ENCODE results near the gene PTPN14. TPM values are rescaled to one million over a fixed set of nuclear protein-coding genes. Genes with fewer than 3 reads are reported as not detected.

The PTPN14 gene
- total RNA-seq, 6 donors from 2014 or later: 15.4 to 42.9 (median 27.0) TPM

DNA sequence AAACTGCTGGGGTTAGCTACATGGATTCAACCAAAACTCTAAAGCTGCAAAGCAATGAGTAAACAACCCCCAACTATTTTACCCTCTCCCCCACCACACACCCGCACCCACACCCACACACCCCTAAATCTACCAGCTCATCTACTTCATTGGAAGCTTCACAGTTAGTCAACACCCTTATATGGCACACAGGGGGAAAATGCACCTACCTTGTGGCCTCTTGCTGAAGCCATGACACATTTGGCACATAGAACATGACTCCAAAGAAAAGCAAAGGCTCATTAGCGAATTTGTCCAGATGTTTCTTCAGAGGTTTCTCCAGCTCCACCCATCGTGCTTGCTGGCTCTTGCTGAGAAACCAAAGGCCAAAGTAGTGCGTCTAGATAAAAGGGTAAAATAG lies 99.8 kb downstream of the PTPN14 start:
- 90 to 93% methylated on average over 4 of the region's 4 CpGs for WGBS, 2 donors
- no peak for TF ChIP-seq POLR2A (IDR thresholded peaks at IDR 0.05)
- TF ChIP-seq, protein P1, sequence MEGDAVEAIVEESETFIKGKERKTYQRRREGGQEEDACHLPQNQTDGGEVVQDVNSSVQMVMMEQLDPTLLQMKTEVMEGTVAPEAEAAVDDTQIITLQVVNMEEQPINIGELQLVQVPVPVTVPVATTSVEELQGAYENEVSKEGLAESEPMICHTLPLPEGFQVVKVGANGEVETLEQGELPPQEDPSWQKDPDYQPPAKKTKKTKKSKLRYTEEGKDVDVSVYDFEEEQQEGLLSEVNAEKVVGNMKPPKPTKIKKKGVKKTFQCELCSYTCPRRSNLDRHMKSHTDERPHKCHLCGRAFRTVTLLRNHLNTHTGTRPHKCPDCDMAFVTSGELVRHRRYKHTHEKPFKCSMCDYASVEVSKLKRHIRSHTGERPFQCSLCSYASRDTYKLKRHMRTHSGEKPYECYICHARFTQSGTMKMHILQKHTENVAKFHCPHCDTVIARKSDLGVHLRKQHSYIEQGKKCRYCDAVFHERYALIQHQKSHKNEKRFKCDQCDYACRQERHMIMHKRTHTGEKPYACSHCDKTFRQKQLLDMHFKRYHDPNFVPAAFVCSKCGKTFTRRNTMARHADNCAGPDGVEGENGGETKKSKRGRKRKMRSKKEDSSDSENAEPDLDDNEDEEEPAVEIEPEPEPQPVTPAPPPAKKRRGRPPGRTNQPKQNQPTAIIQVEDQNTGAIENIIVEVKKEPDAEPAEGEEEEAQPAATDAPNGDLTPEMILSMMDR (IDR thresholded peaks at IDR 0.05): no peak

DNA sequence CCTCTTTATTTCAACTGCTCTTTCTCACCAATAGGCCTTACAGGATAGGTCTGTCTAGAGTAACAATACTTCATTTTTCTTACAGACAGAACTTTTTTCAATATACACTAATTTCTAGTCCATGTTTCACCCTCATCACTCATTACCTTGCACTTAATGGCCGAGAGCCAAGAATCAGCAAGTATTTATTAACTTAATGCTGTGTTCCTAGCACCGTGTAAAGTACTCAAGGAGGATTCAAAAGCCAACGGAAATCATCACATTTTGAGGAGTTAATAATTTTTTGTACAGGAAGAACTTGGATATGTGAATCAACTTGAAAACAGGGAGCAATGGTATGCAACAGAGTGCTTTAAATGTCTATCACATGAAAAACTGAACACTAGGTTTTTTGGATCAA lies 102.0 kb downstream of the PTPN14 start:
- peaks cover 0 to 3% (median 0%) of the 10 kb centered on the region in 4 donors for H3K4me1 ChIP-seq
- ATAC-seq (ENCODE audit: low FRiP score in 2 of 2): no peak
- H3K27ac ChIP-seq: no peak overlapping the region
- peaks cover 0 to 10% (median 0%) of the 10 kb centered on the region in 4 donors for H3K36me3 ChIP-seq
- no peak for DNase-seq
- H3K27me3 ChIP-seq: no peaks in the 10 kb centered on the region
- no peaks in the 10 kb centered on the region for H3K9me3 ChIP-seq
- WGBS, 2 donors: 74 to 80% methylated on average over 3 of the region's 3 CpGs
- TF ChIP-seq POLR2A (IDR thresholded peaks at IDR 0.05) (no peak), POLR2AphosphoS5 (IDR thresholded peaks at IDR 0.05) (no peak), EP300 (IDR thresholded peaks at IDR 0.05) (no peak)
- TF ChIP-seq, protein P1 (IDR thresholded peaks at IDR 0.05): no peak
- no peak overlapping the region for H3K4me3 ChIP-seq

More for the DNA sequence above, 99.8 kb downstream of the PTPN14 start:
- Histone ChIP-seq H3K4me3 (no peak overlapping the region), H3K36me3 (peaks cover 0 to 10% (median 0%) of the 10 kb centered on the region in 4 donors), H3K27me3 (no peaks in the 10 kb centered on the region), H3K9me3 (no peaks in the 10 kb centered on the region), H3K4me1 (peaks cover 0 to 6% (median 3%) of the 10 kb centered on the region in 4 donors), H3K27ac (no peak overlapping the region)
- ATAC-seq (ENCODE audit: low FRiP score in 2 of 2) (no peak), DNase-seq (no peak)

DNA sequence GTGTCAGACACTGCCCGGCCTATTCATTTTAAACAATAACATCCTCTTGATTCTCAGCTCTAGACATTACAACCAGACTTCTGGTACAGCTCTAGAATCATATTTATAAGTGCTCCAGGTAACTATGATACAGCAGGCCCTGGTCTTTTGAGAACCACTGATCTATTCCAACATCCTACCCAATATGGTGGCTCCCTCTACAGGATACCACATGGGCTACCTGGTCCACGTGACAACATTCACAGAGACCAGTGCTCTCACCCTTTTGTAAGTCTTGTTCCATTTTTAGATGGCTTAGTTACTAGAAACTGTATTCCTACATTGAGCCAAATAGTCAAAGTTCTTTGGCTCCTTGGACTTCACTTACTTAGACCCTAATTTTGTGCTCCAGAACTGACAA lies 102.9 kb downstream of the PTPN14 start:
- WGBS, 2 donors: 97 to 100% methylated on average over 2 of the region's 2 CpGs

DNA sequence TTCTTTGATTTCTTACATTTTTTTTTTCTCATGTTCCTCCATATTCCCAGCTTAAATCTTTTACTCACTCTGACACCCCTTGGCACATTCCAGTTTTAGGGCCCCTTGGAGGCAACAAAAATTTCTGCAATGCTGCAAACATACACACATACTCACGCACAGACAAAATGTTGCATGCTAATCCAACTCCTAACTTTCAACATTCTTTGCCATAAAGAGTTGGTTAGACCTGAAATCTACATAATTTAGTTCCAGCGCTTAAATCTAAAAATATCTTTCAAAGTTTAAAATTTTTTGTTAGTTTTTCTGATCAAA lies 103.9 kb downstream of the PTPN14 start:
- TF ChIP-seq, protein P1 (IDR thresholded peaks at IDR 0.05): no peak
- TF ChIP-seq POLR2AphosphoS5 (IDR thresholded peaks at IDR 0.05): no peak
- no peak for TF ChIP-seq POLR2A (IDR thresholded peaks at IDR 0.05)
- TF ChIP-seq EP300 (IDR thresholded peaks at IDR 0.05): no peak
- ATAC-seq (ENCODE audit: low FRiP score in 2 of 2) (no peak), DNase-seq (no peak)
- Histone ChIP-seq H3K27ac (no peak overlapping the region), H3K4me3 (no peak overlapping the region), H3K4me1 (peaks cover 0 to 3% (median 0%) of the 10 kb centered on the region in 4 donors), H3K36me3 (peaks cover 0 to 10% (median 0%) of the 10 kb centered on the region in 4 donors), H3K9me3 (no peaks in the 10 kb centered on the region), H3K27me3 (no peaks in the 10 kb centered on the region)
- 93% methylated on average over 2 of the region's 2 CpGs for WGBS, 2 donors

More for the DNA sequence above, 102.9 kb downstream of the PTPN14 start:
- H3K4me3 ChIP-seq: no peak overlapping the region
- no peak for DNase-seq
- H3K27me3 ChIP-seq: no peaks in the 10 kb centered on the region
- H3K36me3 ChIP-seq: peaks cover 0 to 10% (median 0%) of the 10 kb centered on the region in 4 donors
- peak in 1 of 2 donors; percentile 38 for ATAC-seq (ENCODE audit: low FRiP score in 2 of 2)
- no peaks in the 10 kb centered on the region for H3K9me3 ChIP-seq
- H3K27ac ChIP-seq: no peak overlapping the region
- TF ChIP-seq POLR2A (IDR thresholded peaks at IDR 0.05) (no peak), EP300 (IDR thresholded peaks at IDR 0.05) (no peak), POLR2AphosphoS5 (IDR thresholded peaks at IDR 0.05) (no peak)
- TF ChIP-seq, protein P1 (IDR thresholded peaks at IDR 0.05): no peak
- H3K4me1 ChIP-seq: peaks cover 0 to 3% (median 0%) of the 10 kb centered on the region in 4 donors

DNA sequence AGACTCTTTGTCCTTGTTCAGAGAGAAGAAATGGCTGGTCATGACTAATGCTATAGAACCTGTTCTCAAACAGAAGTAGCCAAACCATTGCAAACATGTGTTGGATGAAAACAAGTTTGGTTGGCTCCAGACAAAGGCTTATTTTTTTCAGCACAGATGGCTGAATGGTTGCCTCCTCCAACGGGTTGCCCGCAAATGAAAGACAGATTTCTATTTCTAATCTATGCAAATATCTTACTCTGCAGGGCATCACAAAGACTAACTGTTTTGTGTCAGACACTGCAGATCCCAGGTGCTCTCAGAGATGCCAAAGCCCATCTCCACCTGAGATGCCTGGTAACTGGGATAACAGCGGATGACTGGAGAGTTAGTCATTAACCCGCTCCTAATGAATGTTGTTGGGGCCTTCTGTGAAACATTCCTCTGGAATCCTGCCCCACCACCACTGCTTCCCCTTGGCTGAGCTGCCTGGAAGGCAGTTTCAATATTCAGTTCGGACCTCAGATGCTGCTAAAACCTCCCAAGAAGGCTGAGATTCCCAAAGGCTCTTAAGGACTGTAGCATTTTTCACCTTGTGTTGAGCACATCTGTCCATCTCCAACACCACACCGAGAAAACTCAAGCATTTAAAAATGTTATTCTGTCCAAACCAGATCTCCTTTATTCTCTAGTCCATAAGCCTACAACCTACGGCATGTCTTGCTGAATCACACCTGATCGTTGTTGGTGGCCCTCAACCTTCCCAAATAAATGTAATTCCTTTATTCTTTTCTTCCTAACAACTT lies 104.4 kb downstream of the PTPN14 start:
- Histone ChIP-seq H3K4me3 (no peak overlapping the region), H3K27ac (no peak overlapping the region), H3K27me3 (no peaks in the 10 kb centered on the region), H3K4me1 (peaks cover 0 to 3% (median 0%) of the 10 kb centered on the region in 4 donors), H3K36me3 (peaks cover 0 to 10% (median 0%) of the 10 kb centered on the region in 4 donors), H3K9me3 (no peaks in the 10 kb centered on the region)
- peak; percentile 40 to 52 for ATAC-seq (ENCODE audit: low FRiP score in 2 of 2)
- TF ChIP-seq POLR2AphosphoS5 (IDR thresholded peaks at IDR 0.05): no peak
- 76 to 86% methylated on average over 6 to 8 of the region's 8 CpGs for WGBS, 2 donors
- DNase-seq: no peak

All from upper lobe of left lung (tissue), 6 donors.